ENCODE results near the gene CANT1. TPM values are rescaled to one million over a fixed set of nuclear protein-coding genes. Genes with fewer than 3 reads are reported as not detected.

The CANT1 gene
- total and polyA plus RNA-seq, 2 of the 13 experiments (the other 11 are each of a cell fraction or from before 2014, with no cell fraction given) = 34.1 to 42.1 TPM

GRCh38 chr17:78971756-78972506, 37.6 kb downstream of the CANT1 start (continued):
- TF ChIP-seq ZNF646 (CRISPR knock-in tag; IDR thresholded peaks at IDR 0.05) (0 out of 2 replicates have a peak, but pooled peaks have one; percentile 41), ZNF776 (CRISPR knock-in tag; IDR thresholded peaks at IDR 0.05) (0 out of 2 replicates have a peak, but pooled peaks have one; percentile 6), HES4 (CRISPR knock-in tag; IDR thresholded peaks at IDR 0.05; ENCODE audit: borderline replicate concordance) (0 out of 2 replicates have a peak, but pooled peaks have one; percentile 2), SNAPC4 (CRISPR knock-in tag; IDR thresholded peaks at IDR 0.05) (no peak), NPAS2 (CRISPR knock-in tag; IDR thresholded peaks at IDR 0.05; ENCODE audit: borderline replicate concordance) (0 out of 2 replicates have a peak, but pooled peaks have one; percentile 8), ZNF20 (CRISPR knock-in tag; IDR thresholded peaks at IDR 0.05) (no peak), ZNF782 (CRISPR knock-in tag; IDR thresholded peaks at IDR 0.05; ENCODE audit: borderline replicate concordance) (no peak), POLR2AphosphoS2 (IDR thresholded peaks at IDR 0.05; ENCODE audit: low read depth, low read length) (no peak), ZBTB38 (CRISPR knock-in tag; IDR thresholded peaks at IDR 0.05) (0 out of 2 replicates have a peak, but pooled peaks have one; percentile 12), EP300 (IDR thresholded peaks at IDR 0.05; ENCODE audit: low read depth in 2 of 2, low read length in 2 of 2) (no peak), EP300 (CRISPR knock-in tag; IDR thresholded peaks at IDR 0.05; ENCODE audit: borderline replicate concordance) (0 out of 2 replicates have a peak, but pooled peaks have one; percentile 14)
